ENCODE results near the gene RGS6.

Gene RGS6

DNA sequence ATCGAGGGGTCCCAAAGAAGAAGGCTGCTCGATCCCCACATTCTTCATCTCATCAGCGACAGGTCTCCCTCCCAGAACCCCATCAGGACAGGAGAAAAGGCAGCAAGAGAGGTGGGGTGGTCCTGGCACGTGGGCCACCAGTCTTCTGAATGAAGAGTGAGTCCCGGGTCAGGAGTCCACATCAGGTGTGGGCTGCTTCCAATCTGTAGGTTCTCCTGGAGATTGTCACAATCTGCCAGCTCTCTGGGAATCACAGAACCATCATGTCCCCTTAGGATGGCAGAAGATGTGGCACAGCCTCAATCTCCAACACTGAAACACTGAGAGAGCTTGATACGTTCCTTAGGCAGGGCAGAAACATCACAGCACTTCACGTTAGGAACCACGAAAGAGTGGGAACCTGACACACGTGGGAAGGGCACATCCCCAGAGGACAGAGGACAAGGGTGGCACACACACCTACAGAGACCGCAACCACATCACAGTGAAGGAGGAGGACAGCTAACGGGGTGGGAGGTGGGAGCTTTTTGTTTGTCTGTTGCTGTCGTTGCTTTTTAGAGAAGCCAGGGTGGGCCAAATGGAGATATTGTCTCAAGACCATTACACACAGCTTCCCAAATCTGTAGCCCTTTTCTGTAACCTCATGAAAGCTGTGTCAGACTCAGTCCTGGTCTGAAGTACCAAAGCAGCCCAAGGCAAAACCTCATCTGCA lies 677.1 kb downstream of the RGS6 start:
- no peaks in the 10 kb centered on the region for H3K36me3 ChIP-seq (ENCODE audit: control insufficient read depth, insufficient read depth, low read length)
- no peak overlapping the region for H3K9ac ChIP-seq (ENCODE audit: low read length)
- H3K27ac ChIP-seq (ENCODE audit: low read depth, low read length) = no peak overlapping the region
- peaks cover 9% of the 10 kb centered on the region; the same call in 1 of the 2 replicates for H3K4me1 ChIP-seq (ENCODE audit: control insufficient read depth, insufficient read depth, low read length)
- no peaks in the 10 kb centered on the region for H3K9me3 ChIP-seq (ENCODE audit: control insufficient read depth, insufficient read depth, low read depth, low read length)
- H3K27me3 ChIP-seq (ENCODE audit: control insufficient read depth, insufficient read depth, low read length) = no peaks in the 10 kb centered on the region
- H3K4me3 ChIP-seq (ENCODE audit: low read depth, low read length) = no peak overlapping the region

DNA sequence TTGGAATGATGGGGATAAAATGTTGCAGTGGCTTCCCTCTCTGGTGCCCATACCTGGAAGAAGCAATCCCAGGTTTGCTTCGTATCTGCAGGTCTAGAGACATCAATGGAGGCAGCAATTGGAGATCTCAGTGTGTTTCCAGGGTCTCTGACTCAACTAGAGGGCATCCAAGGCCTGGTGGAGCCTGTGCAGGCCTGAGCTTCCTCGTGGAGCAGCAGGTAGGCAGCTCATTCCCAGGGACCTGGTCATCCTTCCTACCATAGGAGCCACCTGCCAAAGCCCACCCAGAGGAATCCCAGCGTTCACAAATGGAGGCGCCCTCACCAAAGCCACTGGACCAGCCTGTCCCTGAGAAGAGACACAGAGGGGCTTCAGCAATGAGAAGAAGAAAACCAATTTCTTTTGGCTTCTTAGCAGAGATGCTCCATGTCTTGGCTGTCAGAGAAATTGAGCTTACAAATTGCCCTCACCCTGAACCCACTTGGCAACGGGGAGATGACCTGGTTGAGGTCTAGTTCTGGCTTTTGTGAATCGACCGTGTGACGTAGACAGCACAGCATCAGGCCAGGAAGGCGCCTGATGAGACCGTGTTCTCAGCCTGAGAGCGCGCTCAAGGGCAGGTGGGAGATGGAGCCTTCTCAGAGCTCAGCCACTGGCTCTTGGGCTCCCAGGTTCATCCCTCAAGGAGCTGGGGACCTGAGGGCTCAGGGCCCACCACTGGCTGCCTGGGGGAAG lies 678.0 kb downstream of the RGS6 start:
- H3K4me3 ChIP-seq (ENCODE audit: low read depth, low read length) = no peak overlapping the region
- no peaks in the 10 kb centered on the region for H3K27me3 ChIP-seq (ENCODE audit: control insufficient read depth, insufficient read depth, low read length)
- H3K36me3 ChIP-seq (ENCODE audit: control insufficient read depth, insufficient read depth, low read length) = no peaks in the 10 kb centered on the region
- H3K27ac ChIP-seq (ENCODE audit: low read depth, low read length) = no peak overlapping the region
- no peak overlapping the region for H3K9ac ChIP-seq (ENCODE audit: low read length)
- no peaks in the 10 kb centered on the region for H3K9me3 ChIP-seq (ENCODE audit: control insufficient read depth, insufficient read depth, low read depth, low read length)
- H3K4me1 ChIP-seq (ENCODE audit: control insufficient read depth, insufficient read depth, low read length) = peaks cover 9% of the 10 kb centered on the region; the same call in 1 of the 2 replicates

DNA sequence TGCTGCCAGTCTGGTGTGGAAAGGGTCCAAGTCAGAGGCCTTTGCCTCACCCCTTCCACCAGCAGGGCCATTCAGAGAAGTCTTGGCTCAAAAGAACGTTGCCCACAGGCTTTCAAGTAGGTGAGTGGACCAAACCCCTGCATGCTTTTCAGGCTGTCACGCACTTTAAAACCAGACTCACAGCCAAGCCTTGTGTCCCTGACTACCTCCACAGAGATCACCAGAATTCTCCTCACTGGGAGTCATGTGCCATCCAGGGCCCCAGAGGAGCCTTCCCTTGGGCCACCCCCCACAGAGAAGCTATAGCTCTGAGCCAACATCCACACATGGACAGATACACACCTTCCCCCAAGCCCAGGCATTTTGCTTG lies 678.6 kb downstream of the RGS6 start:
- H3K9ac ChIP-seq (ENCODE audit: low read length) = no peak overlapping the region
- H3K4me1 ChIP-seq (ENCODE audit: control insufficient read depth, insufficient read depth, low read length) = peaks cover 9% of the 10 kb centered on the region; the same call in 1 of the 2 replicates
- no peaks in the 10 kb centered on the region for H3K36me3 ChIP-seq (ENCODE audit: control insufficient read depth, insufficient read depth, low read length)
- H3K27me3 ChIP-seq (ENCODE audit: control insufficient read depth, insufficient read depth, low read length) = no peaks in the 10 kb centered on the region
- no peaks in the 10 kb centered on the region for H3K9me3 ChIP-seq (ENCODE audit: control insufficient read depth, insufficient read depth, low read depth, low read length)
- H3K4me3 ChIP-seq (ENCODE audit: low read depth, low read length) = no peak overlapping the region
- H3K27ac ChIP-seq (ENCODE audit: low read depth, low read length) = no peak overlapping the region

DNA sequence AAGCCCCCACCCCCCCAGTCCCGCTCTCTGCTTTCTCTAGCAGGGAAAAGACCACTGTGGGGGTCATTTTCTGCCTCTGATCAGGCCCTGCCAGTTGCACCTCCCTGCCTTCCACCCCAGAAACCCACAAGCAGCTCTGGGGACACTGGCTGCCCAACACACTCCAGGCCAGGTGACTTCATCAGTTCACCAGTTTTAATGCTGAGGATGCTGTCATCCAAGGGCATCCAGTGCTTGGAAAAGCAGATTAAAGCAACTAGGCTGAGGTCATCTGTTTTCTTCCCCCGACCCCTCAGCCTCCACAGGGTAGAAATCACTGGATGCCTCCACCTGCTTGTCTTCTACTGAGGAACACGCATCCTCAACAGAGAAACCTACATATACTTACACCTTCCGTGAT lies 679.3 kb downstream of the RGS6 start:
- no peak overlapping the region for H3K4me3 ChIP-seq (ENCODE audit: low read depth, low read length)
- H3K4me1 ChIP-seq (ENCODE audit: control insufficient read depth, insufficient read depth, low read length) = peaks cover 9% of the 10 kb centered on the region; the same call in 1 of the 2 replicates

DNA sequence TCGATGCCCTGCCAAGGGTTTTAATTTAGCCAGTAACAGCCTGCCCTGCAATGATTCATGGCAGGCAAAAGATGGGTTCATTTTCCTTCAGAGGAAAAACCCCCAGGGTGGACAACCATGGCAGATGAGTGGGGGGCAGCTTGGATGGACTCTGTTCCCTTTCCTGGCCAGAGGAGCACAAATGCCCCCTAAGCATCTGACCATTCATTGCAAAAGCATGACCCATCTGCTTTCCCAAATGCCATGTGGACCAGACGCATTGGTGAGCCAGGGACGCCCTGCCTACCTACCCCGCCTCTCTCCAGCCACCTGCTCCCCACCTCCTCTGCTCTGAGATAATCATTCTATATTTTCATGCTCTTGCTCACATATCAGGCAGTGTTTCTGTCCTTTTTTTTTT lies 679.8 kb downstream of the RGS6 start:
- Histone ChIP-seq H3K9ac (ENCODE audit: low read length) (no peak overlapping the region), H3K27ac (ENCODE audit: low read depth, low read length) (no peak overlapping the region), H3K4me1 (ENCODE audit: control insufficient read depth, insufficient read depth, low read length) (peaks cover 9% of the 10 kb centered on the region; the same call in 1 of the 2 replicates), H3K27me3 (ENCODE audit: control insufficient read depth, insufficient read depth, low read length) (no peaks in the 10 kb centered on the region), H3K9me3 (ENCODE audit: control insufficient read depth, insufficient read depth, low read depth, low read length) (no peaks in the 10 kb centered on the region), H3K4me3 (ENCODE audit: low read depth, low read length) (no peak overlapping the region), H3K36me3 (ENCODE audit: control insufficient read depth, insufficient read depth, low read length) (no peaks in the 10 kb centered on the region)

More for the DNA sequence above, 679.3 kb downstream of the RGS6 start:
- H3K9me3 ChIP-seq (ENCODE audit: control insufficient read depth, insufficient read depth, low read depth, low read length) = no peaks in the 10 kb centered on the region
- H3K27ac ChIP-seq (ENCODE audit: low read depth, low read length) = no peak overlapping the region
- no peak overlapping the region for H3K9ac ChIP-seq (ENCODE audit: low read length)
- no peaks in the 10 kb centered on the region for H3K27me3 ChIP-seq (ENCODE audit: control insufficient read depth, insufficient read depth, low read length)
- H3K36me3 ChIP-seq (ENCODE audit: control insufficient read depth, insufficient read depth, low read length) = no peaks in the 10 kb centered on the region

DNA sequence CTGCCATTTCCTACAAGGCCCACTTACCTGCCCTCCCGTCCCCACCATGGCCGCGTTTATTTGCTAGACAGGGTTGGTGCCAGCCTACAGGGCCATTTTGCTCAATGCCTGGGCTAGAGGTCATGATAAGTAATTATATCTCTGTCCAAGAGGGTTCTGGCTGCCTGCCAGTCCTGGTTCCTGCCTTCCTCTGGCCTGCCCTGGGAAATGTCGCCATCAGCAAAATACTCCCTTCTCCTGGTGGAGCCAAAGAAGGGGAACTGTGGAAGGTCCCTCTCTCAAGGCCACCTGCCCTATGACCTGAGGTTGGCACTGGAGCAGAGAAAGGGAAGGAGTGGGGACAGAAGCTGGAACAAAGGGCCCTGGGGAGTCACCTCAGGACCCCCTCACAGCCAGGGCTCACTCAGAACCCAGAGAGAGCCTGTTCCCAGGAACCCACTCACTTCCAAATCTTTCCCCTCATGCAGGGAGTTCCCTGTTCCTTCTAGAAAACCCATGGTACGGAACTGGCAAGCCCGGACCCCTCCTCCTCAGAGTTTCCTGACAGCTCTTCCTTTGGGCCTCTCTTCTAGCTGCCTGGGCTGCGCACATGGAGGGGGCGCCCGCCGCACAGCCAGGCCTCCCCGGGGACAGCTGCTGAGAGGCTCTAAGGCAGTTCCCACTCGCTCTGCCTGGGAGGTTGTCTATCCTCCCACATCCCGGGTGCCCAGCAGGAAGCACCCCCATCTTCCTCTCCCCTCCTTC lies 681.2 kb downstream of the RGS6 start:
- H3K9me3 ChIP-seq (ENCODE audit: control insufficient read depth, insufficient read depth, low read depth, low read length) = no peaks in the 10 kb centered on the region
- no peak overlapping the region for H3K9ac ChIP-seq (ENCODE audit: low read length)
- H3K4me1 ChIP-seq (ENCODE audit: control insufficient read depth, insufficient read depth, low read length) = peaks cover 12% of the 10 kb centered on the region; the same call in 1 of the 2 replicates
- no peak overlapping the region for H3K27ac ChIP-seq (ENCODE audit: low read depth, low read length)
- no peaks in the 10 kb centered on the region for H3K27me3 ChIP-seq (ENCODE audit: control insufficient read depth, insufficient read depth, low read length)
- no peaks in the 10 kb centered on the region for H3K36me3 ChIP-seq (ENCODE audit: control insufficient read depth, insufficient read depth, low read length)
- H3K4me3 ChIP-seq (ENCODE audit: low read depth, low read length) = no peak overlapping the region

DNA sequence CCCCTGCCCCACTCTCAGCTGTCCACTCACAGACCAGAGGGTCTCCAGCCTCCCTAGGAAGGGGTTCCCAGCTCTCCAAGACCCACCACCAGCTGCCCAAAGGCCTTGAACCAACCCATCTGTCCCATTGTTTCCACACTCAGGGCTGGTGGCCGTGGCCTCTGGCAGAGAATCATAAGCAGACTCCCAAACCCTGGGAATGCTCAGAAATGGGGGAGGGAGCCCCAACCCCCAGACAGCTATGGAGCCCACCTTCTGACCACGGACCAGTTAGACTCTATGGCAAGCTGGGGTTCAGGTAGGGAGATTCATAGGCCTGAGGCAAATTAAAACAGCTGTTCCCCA lies 681.7 kb downstream of the RGS6 start:
- no peak overlapping the region for H3K4me3 ChIP-seq (ENCODE audit: low read depth, low read length)
- H3K27ac ChIP-seq (ENCODE audit: low read depth, low read length) = no peak overlapping the region
- H3K36me3 ChIP-seq (ENCODE audit: control insufficient read depth, insufficient read depth, low read length) = no peaks in the 10 kb centered on the region
- H3K9ac ChIP-seq (ENCODE audit: low read length) = no peak overlapping the region
- no peaks in the 10 kb centered on the region for H3K27me3 ChIP-seq (ENCODE audit: control insufficient read depth, insufficient read depth, low read length)
- H3K9me3 ChIP-seq (ENCODE audit: control insufficient read depth, insufficient read depth, low read depth, low read length) = no peaks in the 10 kb centered on the region
- H3K4me1 ChIP-seq (ENCODE audit: control insufficient read depth, insufficient read depth, low read length) = peaks cover 7% of the 10 kb centered on the region; the same call in 1 of the 2 replicates

DNA sequence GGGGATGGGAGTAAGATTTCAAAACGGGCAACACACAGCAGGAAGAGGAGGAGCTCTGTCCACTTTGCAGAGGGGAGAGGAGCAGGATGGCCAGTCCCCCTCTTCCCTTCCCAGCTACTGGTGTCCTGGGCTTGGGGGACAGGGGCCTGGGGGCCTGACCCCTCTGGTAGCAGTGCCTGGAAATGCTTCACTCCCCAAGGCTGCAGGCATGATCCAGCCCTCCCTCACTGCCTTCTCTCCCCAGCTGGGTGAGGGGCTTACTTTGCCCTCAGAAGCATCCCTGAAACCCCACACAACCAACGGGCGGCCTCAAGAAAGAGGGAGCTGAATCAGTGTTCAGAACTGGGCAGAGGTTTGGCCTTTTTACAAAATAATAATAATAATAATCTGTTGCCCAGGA lies 682.1 kb downstream of the RGS6 start:
- no peaks in the 10 kb centered on the region for H3K9me3 ChIP-seq (ENCODE audit: control insufficient read depth, insufficient read depth, low read depth, low read length)
- H3K27ac ChIP-seq (ENCODE audit: low read depth, low read length) = no peak overlapping the region
- H3K4me1 ChIP-seq (ENCODE audit: control insufficient read depth, insufficient read depth, low read length) = peaks cover 7% of the 10 kb centered on the region; the same call in 1 of the 2 replicates
- no peaks in the 10 kb centered on the region for H3K27me3 ChIP-seq (ENCODE audit: control insufficient read depth, insufficient read depth, low read length)
- H3K9ac ChIP-seq (ENCODE audit: low read length) = no peak overlapping the region
- no peak overlapping the region for H3K4me3 ChIP-seq (ENCODE audit: low read depth, low read length)
- no peaks in the 10 kb centered on the region for H3K36me3 ChIP-seq (ENCODE audit: control insufficient read depth, insufficient read depth, low read length)

DNA sequence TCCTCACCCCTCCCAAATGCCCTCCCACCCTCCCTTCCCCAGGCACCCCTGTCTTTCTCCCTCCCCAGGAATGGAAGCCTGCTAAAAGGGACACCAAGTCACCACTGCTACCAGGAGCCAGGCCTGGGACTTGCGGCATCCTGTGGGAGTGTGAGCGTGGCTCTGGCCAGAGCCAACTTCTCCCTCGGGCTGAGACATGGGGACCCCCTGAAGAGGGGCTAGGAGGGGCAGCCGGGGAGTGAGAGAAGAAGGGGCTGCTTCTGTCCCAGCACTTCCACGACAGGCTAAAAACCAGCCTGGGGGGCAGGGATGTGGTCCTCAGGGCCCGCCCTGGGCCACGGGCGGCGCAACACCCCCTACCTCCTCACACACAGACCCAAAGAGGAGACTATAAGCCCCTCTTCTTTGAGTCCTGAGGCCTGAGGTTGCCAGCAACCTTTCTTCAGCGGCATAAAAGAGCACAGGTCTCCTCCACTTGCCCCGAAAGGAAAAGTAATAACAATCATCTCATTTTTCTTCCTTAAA lies 682.7 kb downstream of the RGS6 start:
- Histone ChIP-seq H3K27me3 (ENCODE audit: control insufficient read depth, insufficient read depth, low read length) (no peaks in the 10 kb centered on the region), H3K4me3 (ENCODE audit: low read depth, low read length) (no peak overlapping the region), H3K4me1 (ENCODE audit: control insufficient read depth, insufficient read depth, low read length) (peaks cover 7% of the 10 kb centered on the region; the same call in 1 of the 2 replicates), H3K36me3 (ENCODE audit: control insufficient read depth, insufficient read depth, low read length) (no peaks in the 10 kb centered on the region), H3K9ac (ENCODE audit: low read length) (no peak overlapping the region), H3K27ac (ENCODE audit: low read depth, low read length) (no peak overlapping the region), H3K9me3 (ENCODE audit: control insufficient read depth, insufficient read depth, low read depth, low read length) (no peaks in the 10 kb centered on the region)

DNA sequence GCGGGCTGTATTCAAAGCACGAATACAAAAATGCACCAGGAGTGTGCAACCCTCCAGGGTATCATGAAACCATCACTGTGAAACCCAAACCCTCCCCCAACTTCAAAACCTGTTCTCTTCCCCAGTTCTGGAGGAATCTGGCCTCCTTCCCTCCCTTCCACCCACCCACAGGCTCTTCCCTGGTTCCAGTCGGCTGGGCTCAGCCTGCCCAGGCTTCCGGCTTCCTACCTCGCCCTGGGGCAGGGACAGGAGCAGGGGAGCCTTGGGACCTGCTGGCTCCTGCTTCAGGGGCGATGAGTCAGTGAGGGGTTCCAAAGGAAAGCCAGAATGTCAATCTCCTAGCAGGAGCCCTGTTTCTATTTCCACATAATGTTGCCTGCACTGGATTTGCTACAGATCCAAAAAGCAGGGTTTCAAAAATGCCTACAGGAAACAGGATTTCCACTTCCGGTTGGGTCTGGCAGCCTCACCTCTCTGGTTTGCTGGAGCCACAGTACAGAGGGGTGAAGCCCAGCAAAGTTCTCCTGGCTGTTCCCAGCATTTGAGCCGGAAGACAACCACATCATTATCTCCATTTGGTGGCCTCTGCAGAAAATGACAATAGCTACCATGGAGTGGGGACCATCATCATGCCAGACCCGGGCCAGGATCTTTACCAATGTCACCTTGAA lies 683.4 kb downstream of the RGS6 start:
- no peaks in the 10 kb centered on the region for H3K9me3 ChIP-seq (ENCODE audit: control insufficient read depth, insufficient read depth, low read depth, low read length)
- H3K4me3 ChIP-seq (ENCODE audit: low read depth, low read length) = no peak overlapping the region
- H3K27me3 ChIP-seq (ENCODE audit: control insufficient read depth, insufficient read depth, low read length) = no peaks in the 10 kb centered on the region
- H3K4me1 ChIP-seq (ENCODE audit: control insufficient read depth, insufficient read depth, low read length) = peaks cover 7% of the 10 kb centered on the region; the same call in 1 of the 2 replicates
- H3K36me3 ChIP-seq (ENCODE audit: control insufficient read depth, insufficient read depth, low read length) = no peaks in the 10 kb centered on the region
- H3K27ac ChIP-seq (ENCODE audit: low read depth, low read length) = no peak overlapping the region
- H3K9ac ChIP-seq (ENCODE audit: low read length) = no peak overlapping the region
